CD14-positive monocyte (primary cell): ENCODE measurements around the gene ZNF212. TPM values are rescaled to one million over a fixed set of nuclear protein-coding genes. Genes with fewer than 3 reads are reported as not detected.

Experiments used
- DNase-seq, 3 donors: peaks; one replicate each; pipeline ENCODE4 v3.0.0-alpha.2; 2011 to 2022
- H2AFZ ChIP-seq: 2 replicates; pipeline ENCODE4 v1.6.0; 2012; ENCODE audit warnings: mild to moderate bottlenecking, low read depth, low read length, inconsistent platforms; ENCODE audit not compliant: insufficient read depth, poor library complexity, severe bottlenecking
- H3K27ac ChIP-seq, 2 donors: 1 replicate in 1 of 2; 2 replicates in 1 of 2; pipeline ENCODE4 v1.5.1; 2012 to 2013; ENCODE audit warnings: low read length in 2 of 2, control low read depth in 1 of 2, inconsistent platforms in 1 of 2, low read depth in 1 of 2, mild to moderate bottlenecking in 1 of 2
- H3K27me3 ChIP-seq, 2 donors: one replicate each; pipeline versions ENCODE4 v1.6.0 to v1.6.1; 2011 to 2013; ENCODE audit warnings: low read length in 2 of 2; ENCODE audit not compliant: control insufficient read depth in 2 of 2, insufficient read depth in 2 of 2
- H3K36me3 ChIP-seq, 2 donors: replicated peaks in 1 of 2; 1 replicate in 1 of 2; 2 replicates in 1 of 2; pipeline versions ENCODE4 v1.5.1 to v1.6.1; 2012 to 2013; ENCODE audit warnings: low read length in 2 of 2, control low read depth in 1 of 2, inconsistent platforms in 1 of 2, mild to moderate bottlenecking in 1 of 2; ENCODE audit not compliant: insufficient read depth in 2 of 2, control insufficient read depth in 1 of 2
- H3K4me1 ChIP-seq, 2 donors: 1 replicate in 1 of 2; 2 replicates in 1 of 2; pipeline versions ENCODE4 v1.5.1 to v1.6.1; 2012 to 2013; ENCODE audit warnings: low read length in 2 of 2, control low read depth in 1 of 2, inconsistent platforms in 1 of 2, mild to moderate bottlenecking in 1 of 2, moderate library complexity in 1 of 2; ENCODE audit not compliant: insufficient read depth in 2 of 2, control insufficient read depth in 1 of 2
- H3K4me2 ChIP-seq: replicated peaks from 2 replicates; pipeline ENCODE3; 2012; ENCODE audit warnings: low read length, moderate library complexity, mild to moderate bottlenecking; ENCODE audit not compliant: poor library complexity, severe bottlenecking; ENCODE audit errors: extremely low read depth
- H3K4me3 ChIP-seq, 3 experiments: fragments of 200-600 bp in 1 of 3; sonication (generic) in 1 of 3; replicated peaks in 1 of 3; 1 replicate in 2 of 3; 2 replicates in 1 of 3; pipeline ENCODE4 v1.5.1; 2011 to 2013; ENCODE audit warnings: low read length in 3 of 3, mild to moderate bottlenecking in 3 of 3, control low read depth in 2 of 3, low read depth in 2 of 3, inconsistent platforms in 1 of 3, moderate library complexity in 1 of 3
- H3K79me2 ChIP-seq: 2 replicates; pipeline ENCODE4 v1.6.0; 2012; ENCODE audit warnings: mild to moderate bottlenecking, control low read depth, inconsistent platforms, low read length, moderate library complexity; ENCODE audit not compliant: insufficient read depth
- H3K9ac ChIP-seq: 2 replicates; pipeline ENCODE4 v1.6.0; 2017; ENCODE audit warnings: low read length, mild to moderate bottlenecking; ENCODE audit not compliant: insufficient read depth, poor library complexity, severe bottlenecking
- H3K9me3 ChIP-seq, 2 donors: replicated peaks in 1 of 2; 1 replicate in 1 of 2; 2 replicates in 1 of 2; pipeline versions ENCODE4 v1.5.1 to v1.6.1; 2012 to 2013; ENCODE audit warnings: low read length in 2 of 2, control low read depth in 1 of 2; ENCODE audit not compliant: control insufficient read depth in 1 of 2, insufficient read depth in 1 of 2
- H4K20me1 ChIP-seq: 2 replicates; pipeline ENCODE4 v1.6.0; 2012; ENCODE audit warnings: mild to moderate bottlenecking, low read length, control low read depth, moderate library complexity; ENCODE audit not compliant: insufficient read depth
- H3K27ac Mint-ChIP-seq, 7 donors: one replicate each; pipeline ENCODE4 v1.8.0; 2020; ENCODE audit warnings: mild to moderate bottlenecking in 7 of 7, mixed read lengths in 7 of 7, moderate library complexity in 6 of 7, inconsistent platforms in 2 of 7
- H3K27me3 Mint-ChIP-seq, 3 donors: one replicate each; pipeline ENCODE4 v1.8.0; 2021 to 2022; ENCODE audit warnings: low read depth in 3 of 3, mild to moderate bottlenecking in 3 of 3, mixed read lengths in 3 of 3, moderate library complexity in 3 of 3, inconsistent platforms in 1 of 3
- H3K36me3 Mint-ChIP-seq, 2 donors: one replicate each; pipeline ENCODE4 v1.8.0; 2020; ENCODE audit warnings: mixed read lengths in 2 of 2, inconsistent platforms in 1 of 2, mild to moderate bottlenecking in 1 of 2
- H3K4me1 Mint-ChIP-seq: one replicate; pipeline ENCODE4 v1.8.0; 2020; ENCODE audit warnings: mild to moderate bottlenecking, mixed read lengths
- H3K4me3 Mint-ChIP-seq, 2 donors: one replicate each; pipeline ENCODE4 v1.8.0; 2020; ENCODE audit warnings: mild to moderate bottlenecking in 2 of 2, mixed read lengths in 2 of 2, moderate library complexity in 1 of 2
- H3K9me3 Mint-ChIP-seq, 7 donors: one replicate each; pipeline ENCODE4 v1.8.0; 2020 to 2022; ENCODE audit warnings: mixed read lengths in 7 of 7, mild to moderate bottlenecking in 6 of 7, moderate library complexity in 6 of 7, inconsistent platforms in 2 of 7
- WGBS: methylation state at CpG from one replicate; pipeline ENCODE4 v1.1.5; 2013; ENCODE audit warnings: missing lambda C conversion rate; ENCODE audit not compliant: insufficient coverage; 5-methylcytosine and 5-hydroxymethylcytosine counted together
- intact Hi-C, 2 donors: fragments of 100-400 bp; cut with micrococcal nuclease; formaldehyde crosslinking; loops; one replicate each; pipeline versions ENCODE4 v1.15.0 to v1.15.1; 2023
- polyA plus RNA-seq, 3 donors: library from polyadenylated mRNA; depleted of rRNA in 1 of 3; unstranded in 2 of 3; stranded (reverse) in 1 of 3; fragments of 300-500 nt in 2 of 3; fragments of >200 nt in 1 of 3; fragmentation: Illumina TruSeq in 2 of 3; gene quantifications; 1 replicate in 2 of 3; 2 replicates in 1 of 3; pipeline ENCODE4 v1.2.3, GENCODE V29; 2012 to 2021
- TF ChIP-seq, protein P1 (sequence below): fragments of 200-600 bp; IDR thresholded peaks from one replicate; pipeline ENCODE4 v1.8.0; 2022; ENCODE audit warnings: antibody characterized with exemption, mild to moderate bottlenecking

The ZNF212 gene
- polyA plus RNA-seq, 3 donors, result 1.6 to 5.9 (median 2.3) TPM

DNA sequence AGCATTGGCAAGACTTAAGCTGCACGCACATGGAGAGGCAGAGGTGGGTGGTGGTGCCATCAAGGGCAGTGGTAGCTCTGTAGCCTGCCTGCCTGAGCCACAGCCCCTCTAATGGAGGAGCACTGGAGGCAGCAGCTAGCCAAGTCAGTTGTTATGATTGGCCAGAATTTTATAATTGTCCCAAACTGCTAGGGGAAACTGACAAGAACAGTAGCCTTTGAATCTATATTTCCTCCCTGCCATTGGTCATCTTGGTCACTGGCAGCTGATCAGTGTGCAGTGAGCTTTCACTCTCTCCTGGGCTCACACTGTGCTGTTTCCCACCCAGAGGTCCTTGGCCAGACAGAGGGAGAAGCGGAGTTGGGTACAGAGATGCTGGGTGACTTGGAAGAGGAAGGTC is 12.9 kb downstream of the ZNF212 start:
- Mint-ChIP-seq H3K4me1 (peaks cover 2% of the 10 kb centered on the region), H3K27me3 (no peaks in the 10 kb centered on the region), H3K9me3 (no peaks in the 10 kb centered on the region), H3K4me3 (no peak overlapping the region), H3K36me3 (peaks cover 58 to 68% of the 10 kb centered on the region in 2 donors), H3K27ac (no peak overlapping the region)
- TF ChIP-seq, protein P1, sequence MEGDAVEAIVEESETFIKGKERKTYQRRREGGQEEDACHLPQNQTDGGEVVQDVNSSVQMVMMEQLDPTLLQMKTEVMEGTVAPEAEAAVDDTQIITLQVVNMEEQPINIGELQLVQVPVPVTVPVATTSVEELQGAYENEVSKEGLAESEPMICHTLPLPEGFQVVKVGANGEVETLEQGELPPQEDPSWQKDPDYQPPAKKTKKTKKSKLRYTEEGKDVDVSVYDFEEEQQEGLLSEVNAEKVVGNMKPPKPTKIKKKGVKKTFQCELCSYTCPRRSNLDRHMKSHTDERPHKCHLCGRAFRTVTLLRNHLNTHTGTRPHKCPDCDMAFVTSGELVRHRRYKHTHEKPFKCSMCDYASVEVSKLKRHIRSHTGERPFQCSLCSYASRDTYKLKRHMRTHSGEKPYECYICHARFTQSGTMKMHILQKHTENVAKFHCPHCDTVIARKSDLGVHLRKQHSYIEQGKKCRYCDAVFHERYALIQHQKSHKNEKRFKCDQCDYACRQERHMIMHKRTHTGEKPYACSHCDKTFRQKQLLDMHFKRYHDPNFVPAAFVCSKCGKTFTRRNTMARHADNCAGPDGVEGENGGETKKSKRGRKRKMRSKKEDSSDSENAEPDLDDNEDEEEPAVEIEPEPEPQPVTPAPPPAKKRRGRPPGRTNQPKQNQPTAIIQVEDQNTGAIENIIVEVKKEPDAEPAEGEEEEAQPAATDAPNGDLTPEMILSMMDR, result no peak
- Histone ChIP-seq H3K27ac (no peak overlapping the region), H3K9ac (no peak overlapping the region), H3K36me3 (peaks cover 52 to 68% of the 10 kb centered on the region in 2 donors), H3K9me3 (no peaks in the 10 kb centered on the region), H3K4me2 (no peak overlapping the region), H4K20me1 (peaks cover 16% of the 10 kb centered on the region), H3K4me1 (no peaks in the 10 kb centered on the region), H2AFZ (no peak overlapping the region), H3K27me3 (no peaks in the 10 kb centered on the region), H3K4me3 (no peak overlapping the region), H3K79me2 (peaks cover 12% of the 10 kb centered on the region)
- intact Hi-C loops, result no loop called here
- no peak for DNase-seq
- 100% methylated on average over 2 of the region's 2 CpGs for WGBS

DNA sequence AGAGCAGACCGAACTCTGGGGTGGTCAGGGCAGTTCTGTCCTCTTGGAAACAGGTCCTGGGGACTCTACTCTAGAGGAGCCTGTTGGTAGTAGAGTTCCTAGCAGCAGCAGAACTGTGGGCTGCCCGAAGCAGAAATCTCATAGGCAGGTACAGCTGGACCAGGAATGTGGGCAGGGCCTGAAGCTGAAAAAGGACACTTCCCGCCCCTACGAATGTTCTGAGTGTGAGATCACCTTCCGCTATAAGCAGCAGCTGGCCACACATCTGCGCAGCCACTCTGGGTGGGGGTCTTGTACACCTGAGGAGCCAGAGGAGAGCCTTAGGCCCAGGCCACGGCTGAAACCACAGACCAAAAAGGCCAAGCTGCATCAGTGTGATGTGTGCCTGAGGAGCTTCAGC is 14.2 kb downstream of the ZNF212 start:
- TF ChIP-seq, protein P1, result no peak
- intact Hi-C loops, result no loop called here
- 98% methylated on average over 7 of the region's 7 CpGs for WGBS
- no peaks in the 10 kb centered on the region for H3K4me1 ChIP-seq
- DNase-seq, result no peak
- H3K9ac ChIP-seq, result no peak overlapping the region
- no peak overlapping the region for H3K27ac ChIP-seq
- no peak overlapping the region for H3K4me3 Mint-ChIP-seq
- no peak overlapping the region for H3K4me2 ChIP-seq
- H3K27me3 ChIP-seq, result no peaks in the 10 kb centered on the region
- no peaks in the 10 kb centered on the region for H3K9me3 Mint-ChIP-seq
- no peak overlapping the region for H3K4me3 ChIP-seq
- no peaks in the 10 kb centered on the region for H3K4me1 Mint-ChIP-seq
- H2AFZ ChIP-seq, result no peak overlapping the region
- H3K27me3 Mint-ChIP-seq, result no peaks in the 10 kb centered on the region
- H3K36me3 Mint-ChIP-seq, result peaks cover 51 to 68% of the 10 kb centered on the region in 2 donors
- no peaks in the 10 kb centered on the region for H3K9me3 ChIP-seq
- H3K36me3 ChIP-seq, result peaks cover 52 to 63% of the 10 kb centered on the region in 2 donors
- peaks cover 4% of the 10 kb centered on the region for H3K79me2 ChIP-seq
- H3K27ac Mint-ChIP-seq, result no peak overlapping the region
- peaks cover 3% of the 10 kb centered on the region for H4K20me1 ChIP-seq
